Fibroblast of skin of right quadriceps (primary cell): ENCODE measurements around the gene SORCS1.

Source experiments
- DNase-seq: peaks from one replicate; pipeline ENCODE4 v3.0.0-alpha.2; 2013

The SORCS1 gene

GRCh38 chr10:106795619-106796018, 368.9 kb downstream of the SORCS1 start:
- DNase-seq: peak; percentile 11

- peak; percentile 5 for DNase-seq
Measured at GRCh38 chr10:106793617-106794016, 370.9 kb downstream of the SORCS1 start.

- DNase-seq: no peak
Measured at GRCh38 chr10:106789623-106790022, 374.9 kb downstream of the SORCS1 start.

- no peak for DNase-seq
Measured at GRCh38 chr10:106788982-106789381, 375.5 kb downstream of the SORCS1 start.

- no peak for DNase-seq
Measured at GRCh38 chr10:106785528-106785927, 379.0 kb downstream of the SORCS1 start.

GRCh38 chr10:106780632-106781031, 383.9 kb downstream of the SORCS1 start:
- no peak for DNase-seq

GRCh38 chr10:106777841-106778240, 386.7 kb downstream of the SORCS1 start:
- no peak for DNase-seq

- no peak for DNase-seq
Measured at GRCh38 chr10:106775127-106775526, 389.4 kb downstream of the SORCS1 start.

- no peak for DNase-seq
Measured at GRCh38 chr10:106772957-106773356, 391.5 kb downstream of the SORCS1 start.

GRCh38 chr10:106771154-106771553, 393.4 kb downstream of the SORCS1 start:
- DNase-seq: no peak

- DNase-seq: no peak
Measured at GRCh38 chr10:106768204-106768603, 396.3 kb downstream of the SORCS1 start.

GRCh38 chr10:106765928-106766327, 398.6 kb downstream of the SORCS1 start:
- no peak for DNase-seq

- DNase-seq: no peak
Measured at GRCh38 chr10:106765241-106765754, 399.2 kb downstream of the SORCS1 start.

GRCh38 chr10:106764360-106764759, 400.1 kb downstream of the SORCS1 start:
- no peak for DNase-seq

GRCh38 chr10:106761906-106762305, 402.6 kb downstream of the SORCS1 start:
- DNase-seq: no peak

- no peak for DNase-seq
Measured at GRCh38 chr10:106757521-106757920, 407.0 kb downstream of the SORCS1 start.

- no peak for DNase-seq
Measured at GRCh38 chr10:106751091-106751490, 413.4 kb downstream of the SORCS1 start.

GRCh38 chr10:106746868-106747267, 417.6 kb downstream of the SORCS1 start:
- DNase-seq: no peak

- DNase-seq: no peak
Measured at GRCh38 chr10:106741006-106741530, 423.4 kb downstream of the SORCS1 start.

- no peak for DNase-seq
Measured at GRCh38 chr10:106740071-106740470, 424.4 kb downstream of the SORCS1 start.

GRCh38 chr10:106734220-106734619, 430.3 kb downstream of the SORCS1 start:
- DNase-seq: no peak

GRCh38 chr10:106728232-106728631, 436.3 kb downstream of the SORCS1 start:
- DNase-seq: no peak

- DNase-seq: no peak
Measured at GRCh38 chr10:106727170-106727569, 437.3 kb downstream of the SORCS1 start.

- DNase-seq: no peak
Measured at GRCh38 chr10:106722524-106722923, 442.0 kb downstream of the SORCS1 start.

GRCh38 chr10:106720683-106721082, 443.8 kb downstream of the SORCS1 start:
- DNase-seq: no peak
